OCI-M2 (cell line): ENCODE data around the gene MRM3.
"Not testable (repeated sequence)": the region's sequence is repeated elsewhere in the genome, so short reads cannot be mapped to it uniquely, and the experiment has no call there.

Experiments
- DNase-seq: peaks from one replicate; lab custom pipeline; 2025; ENCODE audit not compliant: unreplicated experiment; lab: John Stamatoyannopoulos, UW

Gene MRM3

GRCh38 chr17:794876-795275 lies 12.7 kb downstream of the MRM3 start:
- no peak for DNase-seq

- no peak for DNase-seq
Observed at GRCh38 chr17:795276-795675, 13.1 kb downstream of the MRM3 start.

GRCh38 chr17:795721-796120 lies 13.6 kb downstream of the MRM3 start:
- DNase-seq, result no peak

GRCh38 chr17:796609-797008 lies 14.5 kb downstream of the MRM3 start:
- no peak for DNase-seq

GRCh38 chr17:797236-797840 lies 15.2 kb downstream of the MRM3 start:
- no peak for DNase-seq

GRCh38 chr17:798246-798645 lies 16.1 kb downstream of the MRM3 start:
- DNase-seq, result no peak

- DNase-seq, result no peak
Observed at GRCh38 chr17:799261-799660, 17.1 kb downstream of the MRM3 start.

GRCh38 chr17:800446-801242 lies 18.5 kb downstream of the MRM3 start:
- no peak for DNase-seq

GRCh38 chr17:801660-802059 lies 19.5 kb downstream of the MRM3 start:
- DNase-seq, result no peak

GRCh38 chr17:802481-802880 lies 20.3 kb downstream of the MRM3 start:
- no peak for DNase-seq

GRCh38 chr17:802901-803881 lies 21.0 kb downstream of the MRM3 start:
- no peak for DNase-seq

- DNase-seq, result no peak
Observed at GRCh38 chr17:804541-805435, 22.6 kb downstream of the MRM3 start.

- not testable (repeated sequence) for DNase-seq
Observed at GRCh38 chr17:805886-806285, 23.7 kb downstream of the MRM3 start.

- no peak for DNase-seq
Observed at GRCh38 chr17:806346-806745, 24.2 kb downstream of the MRM3 start.

GRCh38 chr17:806781-807522 lies 24.8 kb downstream of the MRM3 start:
- no peak for DNase-seq

- no peak for DNase-seq
Observed at GRCh38 chr17:807523-808294, 25.6 kb downstream of the MRM3 start.

GRCh38 chr17:811051-811784 lies 29.1 kb downstream of the MRM3 start:
- DNase-seq, result no peak

GRCh38 chr17:812638-813204 lies 30.6 kb downstream of the MRM3 start:
- DNase-seq, result no peak
